Gastroesophageal sphincter (tissue), 4 donors: ENCODE measurements around the gene SPTBN5. TPM values are rescaled to one million over a fixed set of nuclear protein-coding genes. Genes with fewer than 3 reads are reported as not detected.

Experiments
- ATAC-seq: fragments of 150-250 bp; one replicate; pipeline ENCODE4 v1.9.1; 2016; ENCODE audit warnings: mild to moderate bottlenecking, moderate library complexity
- H3K27ac ChIP-seq, 4 donors: fragments of 200-600 bp; sonication (generic) in 3 of 4; 1 replicate in 3 of 4; 2 replicates in 1 of 4; pipeline ENCODE4 v1.5.1; 2016 to 2019
- H3K27me3 ChIP-seq: fragments of 200-600 bp; sonication (generic); one replicate; pipeline ENCODE4 v1.5.1; 2019
- H3K36me3 ChIP-seq, 2 donors: fragments of 200-600 bp; sonication (generic); one replicate each; pipeline ENCODE4 v1.5.1; 2019; ENCODE audit warnings: control low read depth in 1 of 2
- H3K4me1 ChIP-seq, 3 donors: fragments of 200-600 bp; sonication (generic); 1 replicate in 2 of 3; 2 replicates in 1 of 3; pipeline ENCODE4 v1.5.1; 2016 to 2019; ENCODE audit warnings: control low read depth in 2 of 3
- H3K4me3 ChIP-seq, 2 donors: fragments of 200-600 bp; sonication (generic); one replicate each; pipeline ENCODE4 v1.5.1; 2019; ENCODE audit warnings: mild to moderate bottlenecking in 1 of 2, moderate library complexity in 1 of 2
- H3K9me3 ChIP-seq, 3 donors: fragments of 200-600 bp; sonication (generic); one replicate each; pipeline ENCODE4 v1.5.1; 2017 to 2019; ENCODE audit warnings: control low read depth in 2 of 3
- EP300 ChIP-seq: sonication (generic); formaldehyde crosslinking; IDR thresholded peaks from one replicate; pipeline ENCODE4 v1.6.1; 2017; ENCODE audit warnings: antibody characterized with exemption, mild to moderate bottlenecking
- POLR2A ChIP-seq, 2 donors: fragments of 450-650 bp; IDR thresholded peaks; one replicate each; pipeline ENCODE4 v1.6.1; 2017; ENCODE audit warnings: antibody characterized with exemption in 2 of 2, mild to moderate bottlenecking in 2 of 2, moderate library complexity in 1 of 2
- POLR2AphosphoS5 ChIP-seq: sonication (generic); formaldehyde crosslinking; IDR thresholded peaks from one replicate; pipeline ENCODE4 v1.6.1; 2017; ENCODE audit warnings: antibody characterized with exemption
- WGBS, 2 donors: methylation state at CpG; one replicate each; pipeline ENCODE4 v1.1.5; 2018; ENCODE audit warnings: low coverage in 1 of 2; 5-methylcytosine and 5-hydroxymethylcytosine counted together
- total RNA-seq, 4 donors: library from RNA; depleted of rRNA; stranded (reverse); fragments of >200 nt; gene quantifications; one replicate each; pipeline ENCODE4 v1.1.0, GENCODE V29; 2016
- TF ChIP-seq, protein P1 (sequence below), 4 experiments: fragments of 200-600 bp in 2 of 4; fragments of 450-650 bp in 2 of 4; sonication (generic) in 1 of 4; IDR thresholded peaks; one replicate each; pipeline ENCODE4 v1.5.1; 2017 to 2019; ENCODE audit warnings: antibody characterized with exemption in 4 of 4, mild to moderate bottlenecking in 2 of 4, moderate library complexity in 2 of 4

Gene SPTBN5
- total RNA-seq, 4 donors from 2014 or later: 0.13 to 0.93 (median 0.38) TPM

GRCh38 chr15:41811432-41812195 is 82.2 kb downstream of the SPTBN5 start:
- 3 to 20% methylated on average over 1 to 7 of the region's 18 CpGs for WGBS, 2 donors
- Histone ChIP-seq H3K36me3 (peaks cover 0 to 53% of the 10 kb centered on the region in 2 donors), H3K9me3 (no peaks in the 10 kb centered on the region), H3K4me3 (no peak overlapping the region), H3K27me3 (no peaks in the 10 kb centered on the region), H3K27ac (peak overlapping the region in 2 of 4 donors; percentile 5 to 46), H3K4me1 (peaks cover 0 to 33% (median 2%) of the 10 kb centered on the region in 3 donors)
- no peak for TF ChIP-seq POLR2AphosphoS5
- no peak for TF ChIP-seq EP300
- TF ChIP-seq, protein P1, sequence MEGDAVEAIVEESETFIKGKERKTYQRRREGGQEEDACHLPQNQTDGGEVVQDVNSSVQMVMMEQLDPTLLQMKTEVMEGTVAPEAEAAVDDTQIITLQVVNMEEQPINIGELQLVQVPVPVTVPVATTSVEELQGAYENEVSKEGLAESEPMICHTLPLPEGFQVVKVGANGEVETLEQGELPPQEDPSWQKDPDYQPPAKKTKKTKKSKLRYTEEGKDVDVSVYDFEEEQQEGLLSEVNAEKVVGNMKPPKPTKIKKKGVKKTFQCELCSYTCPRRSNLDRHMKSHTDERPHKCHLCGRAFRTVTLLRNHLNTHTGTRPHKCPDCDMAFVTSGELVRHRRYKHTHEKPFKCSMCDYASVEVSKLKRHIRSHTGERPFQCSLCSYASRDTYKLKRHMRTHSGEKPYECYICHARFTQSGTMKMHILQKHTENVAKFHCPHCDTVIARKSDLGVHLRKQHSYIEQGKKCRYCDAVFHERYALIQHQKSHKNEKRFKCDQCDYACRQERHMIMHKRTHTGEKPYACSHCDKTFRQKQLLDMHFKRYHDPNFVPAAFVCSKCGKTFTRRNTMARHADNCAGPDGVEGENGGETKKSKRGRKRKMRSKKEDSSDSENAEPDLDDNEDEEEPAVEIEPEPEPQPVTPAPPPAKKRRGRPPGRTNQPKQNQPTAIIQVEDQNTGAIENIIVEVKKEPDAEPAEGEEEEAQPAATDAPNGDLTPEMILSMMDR (IDR thresholded peaks at IDR 0.05): peak in 3 of 4 experiments; percentile 89 to 91 (median 91)
- TF ChIP-seq POLR2A (IDR thresholded peaks at IDR 0.05): no peak
- ATAC-seq: peak; percentile 90

DNA sequence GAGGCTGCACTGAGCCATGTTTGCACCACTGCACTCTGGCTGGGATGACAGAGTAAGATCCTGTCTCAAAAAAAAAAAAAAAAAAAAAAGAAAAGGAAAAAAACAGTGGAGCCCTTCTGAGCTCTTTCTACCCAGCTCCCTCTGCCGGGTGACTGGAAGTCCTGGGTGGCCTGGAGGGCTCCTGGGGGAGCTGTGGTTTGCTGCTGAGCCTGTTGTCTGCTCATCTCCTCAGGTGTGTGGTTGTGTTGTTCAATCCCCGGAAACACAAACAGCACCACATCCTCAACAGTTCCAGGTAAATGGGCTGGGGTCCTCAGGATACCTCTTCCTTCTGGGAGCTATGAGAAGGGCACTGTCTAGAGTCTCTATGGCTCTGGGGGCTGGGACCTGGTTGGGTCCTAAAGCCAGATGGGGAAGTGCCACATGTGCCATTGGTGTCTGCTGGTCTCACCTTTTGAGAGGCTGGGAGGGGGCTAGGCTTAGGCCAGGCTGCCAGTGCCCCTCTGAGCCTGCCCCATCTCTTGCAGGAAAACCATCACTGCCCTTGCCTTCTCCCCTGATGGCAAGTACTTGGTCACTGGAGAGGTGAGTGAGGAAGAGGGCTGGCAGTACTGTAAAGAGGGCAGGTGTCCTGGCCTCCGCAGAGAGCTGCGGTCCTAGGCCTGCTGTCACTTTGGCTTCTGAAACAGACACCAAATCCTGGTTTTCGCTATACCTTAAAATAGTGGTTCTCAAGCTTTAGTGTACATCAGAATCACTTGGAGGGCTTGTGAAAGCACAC is 83.0 kb downstream of the SPTBN5 start:
- 57 to 80% methylated on average over 1 to 2 of the region's 5 CpGs for WGBS, 2 donors
- peak overlapping the region in 3 of 4 donors; percentile 5 to 46 (median 26) for H3K27ac ChIP-seq
- peaks cover 0 to 45% of the 10 kb centered on the region in 2 donors for H3K36me3 ChIP-seq
- no peak for ATAC-seq
- no peak overlapping the region for H3K4me3 ChIP-seq
- TF ChIP-seq EP300 (no peak), POLR2AphosphoS5 (no peak), POLR2A (IDR thresholded peaks at IDR 0.05) (no peak)
- TF ChIP-seq, protein P1 (IDR thresholded peaks at IDR 0.05): no peak
- no peaks in the 10 kb centered on the region for H3K9me3 ChIP-seq
- H3K27me3 ChIP-seq: no peaks in the 10 kb centered on the region
- H3K4me1 ChIP-seq: peaks cover 0 to 41% (median 7%) of the 10 kb centered on the region in 3 donors

- Histone ChIP-seq H3K36me3 (peaks cover 0 to 33% of the 10 kb centered on the region in 2 donors), H3K4me3 (no peak overlapping the region), H3K4me1 (peaks cover 0 to 53% (median 17%) of the 10 kb centered on the region in 3 donors), H3K9me3 (no peaks in the 10 kb centered on the region), H3K27ac (peak overlapping the region in 1 of 4 donors; percentile 7), H3K27me3 (no peaks in the 10 kb centered on the region)
- TF ChIP-seq, protein P1 (IDR thresholded peaks at IDR 0.05): no peak
- TF ChIP-seq POLR2A (IDR thresholded peaks at IDR 0.05): no peak
- ATAC-seq: no peak
- WGBS, 2 donors: 53 to 65% methylated on average over 4 to 8 of the region's 12 CpGs
Measured at GRCh38 chr15:41809526-41810220, 84.2 kb downstream of the SPTBN5 start.

DNA sequence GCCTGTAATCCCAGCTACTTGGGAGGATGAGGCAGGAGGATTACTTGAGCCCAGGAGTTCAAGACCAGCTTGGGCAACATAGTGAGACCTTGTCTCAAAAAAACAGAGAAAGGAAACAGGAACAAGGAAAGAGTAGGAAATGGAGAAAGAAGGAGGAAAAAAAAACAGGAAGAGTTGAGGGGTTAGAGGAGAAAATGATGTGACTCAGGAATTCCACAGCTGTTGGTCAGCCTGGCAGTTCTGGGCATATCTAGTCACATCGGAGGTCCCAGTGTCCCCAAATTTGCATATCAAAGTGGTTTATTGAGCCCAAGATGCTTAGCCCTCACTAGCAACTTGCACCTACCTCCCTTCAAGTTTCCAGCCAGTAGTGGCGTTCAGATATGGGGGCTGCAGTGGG is 84.7 kb downstream of the SPTBN5 start:
- no peaks in the 10 kb centered on the region for H3K27me3 ChIP-seq
- H3K36me3 ChIP-seq: peaks cover 0 to 28% of the 10 kb centered on the region in 2 donors
- H3K4me3 ChIP-seq: no peak overlapping the region
- 14 to 86% methylated on average over 1 to 2 of the region's 2 CpGs for WGBS, 2 donors
- no peaks in the 10 kb centered on the region for H3K9me3 ChIP-seq
- TF ChIP-seq, protein P1 (IDR thresholded peaks at IDR 0.05): no peak
- TF ChIP-seq POLR2A (IDR thresholded peaks at IDR 0.05) (no peak), POLR2AphosphoS5 (no peak), EP300 (no peak)
- no peak for ATAC-seq
- peaks cover 0 to 58% (median 21%) of the 10 kb centered on the region in 3 donors for H3K4me1 ChIP-seq
- H3K27ac ChIP-seq: peak overlapping the region in 1 of 4 donors; percentile 7
